OCI-LY3 (cell line): ENCODE results near the gene LGALS4.

Source experiments
- CTCF ChIP-seq: fragments of 200-600, 300-600 bp; sonication (generic); IDR thresholded peaks from 2 replicates; pipeline ENCODE4 v1.5.1; 2014; ENCODE audit warnings: antibody characterized with exemption, low read length, low read depth
- EZH2phosphoT487 ChIP-seq: fragments of 200-600 bp; shearing (Covaris generic); IDR thresholded peaks from 2 replicates; pipeline ENCODE4 v1.6.1; 2018; ENCODE audit warnings: antibody characterized with exemption, mixed run types, low read depth

DNA sequence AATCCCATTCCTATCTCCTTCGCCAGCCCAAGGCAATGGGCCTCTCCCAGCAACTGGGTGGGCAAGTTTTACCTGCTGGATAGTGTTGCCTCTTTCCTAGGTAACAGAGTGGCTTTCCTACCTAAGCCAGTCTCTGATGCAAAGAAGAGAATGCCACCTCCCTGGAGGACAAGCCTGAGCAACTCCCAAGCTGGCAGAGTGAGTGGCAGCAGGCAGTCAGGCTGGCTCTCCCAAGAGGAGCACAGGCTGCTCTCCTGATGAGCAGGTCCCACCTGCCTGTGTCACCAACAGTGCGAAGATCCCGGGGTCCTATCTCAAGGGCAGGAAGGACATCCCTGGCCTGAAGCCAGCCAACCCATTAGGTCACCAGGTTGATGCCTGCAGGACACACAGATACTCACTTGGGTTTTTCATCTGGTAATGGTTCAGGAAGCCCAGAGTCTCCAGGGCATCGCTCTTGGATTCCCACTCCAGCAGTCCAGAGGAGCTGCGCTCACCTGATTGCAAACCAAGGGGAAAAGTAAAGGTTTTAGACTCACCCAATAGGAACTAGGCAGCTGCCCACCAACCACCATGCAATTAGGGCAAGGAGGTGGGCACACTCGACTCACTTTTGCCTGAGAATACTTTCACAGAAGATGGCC is 24.4 kb upstream of the LGALS4 start:
- no peak for TF ChIP-seq CTCF
- TF ChIP-seq EZH2phosphoT487, result no peak
